ENCODE measurements around the gene NLGN1.

GRCh38 chr3:173398111-173398479 lies 551 bp downstream of the NLGN1 start:
- TF ChIP-seq CTCF (IDR thresholded peaks at IDR 0.05) (no peak), POLR2A (IDR thresholded peaks at IDR 0.05) (no peak)
